Measurements from ENCODE around the gene AGPAT4.

- no peak for TF ChIP-seq CTCF (IDR thresholded peaks at IDR 0.05; ENCODE audit: poor library complexity)
- TF ChIP-seq EZH2phosphoT487 (IDR thresholded peaks at IDR 0.05; ENCODE audit: low read depth, severe bottlenecking, unreplicated experiment): no peak
Measured at GRCh38 chr6:161153725-161154124, 120.1 kb downstream of the AGPAT4 start.

Measured in hepatocyte (in vitro differentiated cells).